GM21381 (cell line): Measurements from ENCODE around the gene HIPK3.
A peak's percentile ranks its signal among the peaks of the same experiment; 100 is the strongest.
"Not testable (repeated sequence)": the region's sequence is repeated elsewhere in the genome, so short reads cannot be mapped to it uniquely, and the experiment has no call there.

Experiments
- ATAC-seq: cut with Tn5 transposase; IDR thresholded peaks from one replicate; pipeline ENCODE4 v1.9.1; 2021; ENCODE audit warnings: mild to moderate bottlenecking, moderate library complexity; ENCODE audit not compliant: unreplicated experiment

The HIPK3 gene

GRCh38 chr11:33350287-33350686 is 93.1 kb downstream of the HIPK3 start:
- ATAC-seq: no peak

- no peak for ATAC-seq
These were observed 101.1 kb downstream of the HIPK3 start for GRCh38 chr11:33358150-33358831.

- ATAC-seq: no peak
These were observed 103.5 kb downstream of the HIPK3 start for GRCh38 chr11:33360642-33361041.

GRCh38 chr11:33362051-33362910 is 105.1 kb downstream of the HIPK3 start:
- ATAC-seq: no peak

GRCh38 chr11:33366918-33367317 is 109.7 kb downstream of the HIPK3 start:
- no peak for ATAC-seq

GRCh38 chr11:33368475-33368874 is 111.3 kb downstream of the HIPK3 start:
- not testable (repeated sequence) for ATAC-seq

- ATAC-seq: no peak
These were observed 111.8 kb downstream of the HIPK3 start for GRCh38 chr11:33368931-33369330.

GRCh38 chr11:33373636-33374035 is 116.5 kb downstream of the HIPK3 start:
- ATAC-seq: no peak

GRCh38 chr11:33375236-33375635 is 118.1 kb downstream of the HIPK3 start:
- no peak for ATAC-seq

GRCh38 chr11:33375688-33376311 is 118.6 kb downstream of the HIPK3 start, which contains the start of gene KIAA1549L:
TSS of gene KIAA1549L (plus strand) at chr11:33376108.
- no peak for ATAC-seq

GRCh38 chr11:33376331-33377310 is 119.4 kb downstream of the HIPK3 start:
- ATAC-seq: no peak

- ATAC-seq: no peak
These were observed 120.5 kb downstream of the HIPK3 start for GRCh38 chr11:33377412-33378370.

GRCh38 chr11:33379947-33380346 is 122.8 kb downstream of the HIPK3 start:
- ATAC-seq: no peak

GRCh38 chr11:33383075-33383919 is 126.1 kb downstream of the HIPK3 start:
- no peak for ATAC-seq

- no peak for ATAC-seq
These were observed 126.7 kb downstream of the HIPK3 start for GRCh38 chr11:33383920-33384209.

- ATAC-seq: no peak
These were observed 127.0 kb downstream of the HIPK3 start for GRCh38 chr11:33384220-33384619.

- ATAC-seq: peak; percentile 40
These were observed 130.4 kb downstream of the HIPK3 start for GRCh38 chr11:33387581-33387980.

- peak; percentile 46 for ATAC-seq
These were observed 130.8 kb downstream of the HIPK3 start for GRCh38 chr11:33387996-33388395.
